Measurements from ENCODE around the gene PLXNA3. TPM values are rescaled to one million over a fixed set of nuclear protein-coding genes. Genes with fewer than 3 reads are reported as not detected.

PLXNA3 gene
- total RNA-seq, 1 donor from 2014 or later = 14.6 TPM

- no peak overlapping the region for H3K4me3 ChIP-seq (ENCODE audit: low read depth, low read length)
- DNase-seq (ENCODE audit: low read depth) = no peak
- no peak for TF ChIP-seq CTCF (conservative IDR thresholded peaks at IDR 0.05; ENCODE audit: low read depth, low read length)
Observed at GRCh38 chrX:154470434-154470833, 12.4 kb downstream of the PLXNA3 start.

GRCh38 chrX:154470914-154471568 lies 13.0 kb downstream of the PLXNA3 start:
- DNase-seq (ENCODE audit: low read depth) = no peak
- no peak for TF ChIP-seq CTCF (conservative IDR thresholded peaks at IDR 0.05; ENCODE audit: low read depth, low read length)
- no peak overlapping the region for H3K4me3 ChIP-seq (ENCODE audit: low read depth, low read length)

DNA sequence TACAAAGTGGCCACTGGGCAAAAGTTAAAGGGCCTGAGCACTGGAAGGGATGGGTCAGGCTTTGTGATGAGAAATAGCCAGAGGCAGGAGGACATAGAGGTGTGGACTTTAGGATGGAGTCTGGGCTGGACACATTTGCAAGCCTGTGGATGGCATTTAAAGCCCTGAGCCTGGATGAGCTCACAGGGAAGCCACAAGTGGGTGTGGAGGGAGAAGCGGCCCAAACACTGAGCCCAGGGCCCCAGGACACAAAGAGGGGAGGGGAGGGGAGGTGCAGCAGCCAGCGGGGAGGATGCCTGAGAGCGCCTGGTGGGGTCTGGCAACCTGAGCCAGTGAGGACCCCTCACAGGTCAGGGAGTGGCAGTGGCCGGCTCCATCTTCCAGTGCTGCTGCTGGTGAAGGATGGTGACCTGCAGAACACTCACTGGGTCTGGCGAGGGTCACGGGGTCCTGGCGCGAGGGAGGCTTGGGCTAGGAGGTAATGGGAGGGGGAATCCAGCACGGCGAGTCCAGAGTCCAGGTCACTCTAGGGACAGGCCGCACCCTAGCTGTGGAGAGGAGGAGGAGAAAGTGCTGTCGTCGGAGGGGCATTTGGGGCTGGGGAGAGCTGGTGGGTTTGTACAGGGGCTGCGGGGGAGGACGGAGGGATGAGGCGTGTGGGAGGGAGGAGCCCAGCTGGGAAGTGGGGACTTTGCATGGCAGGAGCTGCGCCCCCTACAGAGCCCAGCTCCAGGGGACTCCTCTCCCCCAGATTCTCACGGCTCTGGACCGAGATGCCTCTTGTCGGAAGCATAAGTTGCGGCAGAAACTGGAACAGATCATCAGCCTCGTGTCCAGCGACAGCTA lies 14.0 kb downstream of the PLXNA3 start:
- no peak for DNase-seq (ENCODE audit: low read depth)

GRCh38 chrX:154472685-154473632 lies 14.9 kb downstream of the PLXNA3 start:
- no peak for TF ChIP-seq CTCF (conservative IDR thresholded peaks at IDR 0.05; ENCODE audit: low read depth, low read length)
- DNase-seq (ENCODE audit: low read depth) = no peak

More for the DNA sequence above, 14.0 kb downstream of the PLXNA3 start:
- TF ChIP-seq CTCF (conservative IDR thresholded peaks at IDR 0.05; ENCODE audit: low read depth, low read length) = no peak
- H3K4me3 ChIP-seq (ENCODE audit: low read depth, low read length) = no peak overlapping the region

GRCh38 chrX:154473683-154474082 lies 15.6 kb downstream of the PLXNA3 start:
- TF ChIP-seq CTCF (conservative IDR thresholded peaks at IDR 0.05; ENCODE audit: low read depth, low read length) = no peak
- no peak for DNase-seq (ENCODE audit: low read depth)
- H3K4me3 ChIP-seq (ENCODE audit: low read depth, low read length) = no peak overlapping the region

More at GRCh38 chrX:154472685-154473632, 14.9 kb downstream of the PLXNA3 start:
- no peak overlapping the region for H3K4me3 ChIP-seq (ENCODE audit: low read depth, low read length)

DNA sequence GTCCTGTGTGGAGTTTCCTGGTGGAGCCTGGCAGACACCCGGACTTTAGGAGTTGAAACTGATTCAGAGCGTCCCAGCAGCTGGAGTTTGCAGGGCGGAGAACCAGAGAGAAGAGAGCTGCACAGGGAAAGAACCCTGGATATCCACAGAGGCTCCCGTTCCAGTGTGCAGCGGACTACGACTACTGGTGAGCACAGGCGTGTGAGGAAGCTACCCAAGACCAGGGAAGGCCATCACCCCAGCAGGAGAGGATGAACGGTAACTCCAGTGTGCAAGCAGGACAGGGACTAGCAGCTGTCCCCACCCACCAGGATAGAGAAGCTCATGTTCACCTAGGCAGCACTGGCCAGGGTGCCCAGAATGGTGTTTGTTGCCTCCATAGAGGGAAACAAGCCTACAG lies 18.7 kb downstream of the PLXNA3 start:
- no peak for TF ChIP-seq CTCF (conservative IDR thresholded peaks at IDR 0.05; ENCODE audit: low read depth, low read length)
- DNase-seq (ENCODE audit: low read depth) = no peak
- no peak overlapping the region for H3K4me3 ChIP-seq (ENCODE audit: low read depth, low read length)
